ENCODE results near the gene NEIL3.

DNA sequence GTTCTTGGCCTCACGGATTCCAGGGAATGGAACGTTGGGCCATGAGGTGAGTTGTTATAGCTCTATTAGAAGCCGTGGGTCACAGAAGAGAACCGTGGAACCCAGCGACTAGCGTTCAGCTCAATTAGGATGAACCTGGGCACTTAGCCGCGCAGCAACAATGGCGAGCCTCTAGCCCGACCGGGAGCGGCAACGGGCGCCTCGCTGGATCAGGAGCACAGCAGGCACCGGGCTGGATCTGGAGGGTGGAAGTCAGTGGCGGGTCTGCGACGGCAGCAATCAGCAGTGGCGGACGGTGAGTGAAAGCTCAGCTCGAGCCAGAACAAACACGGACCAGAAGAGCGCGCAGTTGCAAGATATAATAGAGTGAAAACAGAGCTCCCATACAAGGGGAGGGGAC lies 98.3 kb downstream of the NEIL3 start:
- TF ChIP-seq, protein P1, sequence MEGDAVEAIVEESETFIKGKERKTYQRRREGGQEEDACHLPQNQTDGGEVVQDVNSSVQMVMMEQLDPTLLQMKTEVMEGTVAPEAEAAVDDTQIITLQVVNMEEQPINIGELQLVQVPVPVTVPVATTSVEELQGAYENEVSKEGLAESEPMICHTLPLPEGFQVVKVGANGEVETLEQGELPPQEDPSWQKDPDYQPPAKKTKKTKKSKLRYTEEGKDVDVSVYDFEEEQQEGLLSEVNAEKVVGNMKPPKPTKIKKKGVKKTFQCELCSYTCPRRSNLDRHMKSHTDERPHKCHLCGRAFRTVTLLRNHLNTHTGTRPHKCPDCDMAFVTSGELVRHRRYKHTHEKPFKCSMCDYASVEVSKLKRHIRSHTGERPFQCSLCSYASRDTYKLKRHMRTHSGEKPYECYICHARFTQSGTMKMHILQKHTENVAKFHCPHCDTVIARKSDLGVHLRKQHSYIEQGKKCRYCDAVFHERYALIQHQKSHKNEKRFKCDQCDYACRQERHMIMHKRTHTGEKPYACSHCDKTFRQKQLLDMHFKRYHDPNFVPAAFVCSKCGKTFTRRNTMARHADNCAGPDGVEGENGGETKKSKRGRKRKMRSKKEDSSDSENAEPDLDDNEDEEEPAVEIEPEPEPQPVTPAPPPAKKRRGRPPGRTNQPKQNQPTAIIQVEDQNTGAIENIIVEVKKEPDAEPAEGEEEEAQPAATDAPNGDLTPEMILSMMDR (IDR thresholded peaks at IDR 0.05; ENCODE audit: low read length): no peak
- TF ChIP-seq EZH2 (IDR thresholded peaks at IDR 0.05; ENCODE audit: borderline replicate concordance, low read length): no peak
